SK-N-SH (cell line): ENCODE data around the gene TSHZ2. TPM values are rescaled to one million over a fixed set of nuclear protein-coding genes. Genes with fewer than 3 reads are reported as not detected.
"Not testable (repeated sequence)": the region's sequence is repeated elsewhere in the genome, so short reads cannot be mapped to it uniquely, and the experiment has no call there.

ENCODE experiments used
- CTCF ChIA-PET: fragments of 300-600, 350-600 bp; formaldehyde crosslinking; extraction: SDS; loops from one replicate; lab custom pipeline; 2021; lab: Yijun Ruan, JAX
- POLR2A ChIA-PET: fragments of 350-600 bp; sonication (Branson Sonifier 250); formaldehyde crosslinking; extraction: SDS; loops from one replicate; lab custom pipeline; 2020; ENCODE audit warnings: antibody characterized with exemption, inconsistent platforms; lab: Yijun Ruan, JAX
- DNase-seq: peaks from one replicate; pipeline ENCODE4 v3.0.0; 2012
- H2AFZ ChIP-seq: fragments of 200-600 bp; sonication (generic); 2 replicates; pipeline ENCODE4 v1.8.1; 2016; ENCODE audit warnings: antibody characterized with exemption, mild to moderate bottlenecking, low read depth
- H3F3A ChIP-seq: fragments of 200-600 bp; sonication (generic); replicated peaks from 2 replicates; pipeline ENCODE3; 2016; ENCODE audit warnings: antibody characterized with exemption, mild to moderate bottlenecking; ENCODE audit not compliant: insufficient read depth
- H3K27ac ChIP-seq, 2 experiments: fragments of 200-500 bp in 1 of 2; fragments of 200-600 bp in 1 of 2; sonication (Bioruptor generic) in 1 of 2; sonication (generic), shearing (Covaris generic) in 1 of 2; 2 replicates each; pipeline versions ENCODE4 v1.5.1 to v1.6.1; 2014 to 2016; ENCODE audit warnings: low read depth in 2 of 2, inconsistent platforms in 1 of 2, low read length in 1 of 2, mild to moderate bottlenecking in 1 of 2, mixed read lengths in 1 of 2
- H3K27me3 ChIP-seq: fragments of 200-600 bp; sonication (generic), shearing (Covaris generic); 2 replicates; pipeline ENCODE4 v1.6.1; 2016; ENCODE audit warnings: mixed run types; ENCODE audit not compliant: insufficient read depth
- H3K36me3 ChIP-seq, 2 experiments: fragments of 200-500 bp in 1 of 2; fragments of 200-600 bp in 1 of 2; sonication (Bioruptor generic) in 1 of 2; sonication (generic) in 1 of 2; replicated peaks in 1 of 2; 2 replicates each; pipeline versions ENCODE3 to v1.5.1; 2014 to 2016; ENCODE audit warnings: low read length in 1 of 2, mild to moderate bottlenecking in 1 of 2; ENCODE audit not compliant: insufficient read depth in 2 of 2, control insufficient read depth in 1 of 2
- H3K4me1 ChIP-seq, 2 experiments: fragments of 200-500 bp in 1 of 2; fragments of 200-600 bp in 1 of 2; sonication (Bioruptor generic) in 1 of 2; sonication (generic), shearing (Covaris generic) in 1 of 2; 2 replicates each; pipeline versions ENCODE4 v1.5.1 to v1.6.1; 2014 to 2016; ENCODE audit warnings: low read depth in 1 of 2, low read length in 1 of 2, mixed run types in 1 of 2; ENCODE audit not compliant: insufficient read depth in 2 of 2, control insufficient read depth in 1 of 2
- H3K4me2 ChIP-seq: fragments of 200-600 bp; sonication (generic), shearing (Covaris generic); 2 replicates; pipeline ENCODE4 v1.6.1; 2017; ENCODE audit warnings: mixed run types
- H3K4me3 ChIP-seq, 2 experiments: fragments of 200-500 bp in 1 of 2; fragments of 200-600 bp in 1 of 2; sonication (Bioruptor generic) in 1 of 2; sonication (generic), shearing (Covaris generic) in 1 of 2; 2 replicates each; pipeline versions ENCODE4 v1.5.1 to v1.8.1; 2014 to 2016; ENCODE audit warnings: low read depth in 2 of 2, inconsistent platforms in 1 of 2, low read length in 1 of 2, mild to moderate bottlenecking in 1 of 2, mixed read lengths in 1 of 2, moderate library complexity in 1 of 2
- H3K79me2 ChIP-seq: fragments of 200-600 bp; sonication (generic); 2 replicates; pipeline ENCODE4 v1.8.1; 2017; ENCODE audit warnings: mild to moderate bottlenecking; ENCODE audit not compliant: insufficient read depth
- H3K9ac ChIP-seq: fragments of 200-600 bp; sonication (generic); 2 replicates; pipeline ENCODE4 v1.6.1; 2017; ENCODE audit warnings: mixed run types
- H3K9me2 ChIP-seq: fragments of 200-600 bp; sonication (generic); 2 replicates; pipeline ENCODE4 v1.6.1; 2017; ENCODE audit warnings: mixed run types
- H3K9me3 ChIP-seq: fragments of 200-600 bp; sonication (generic); 2 replicates; pipeline ENCODE4 v1.6.1; 2017; ENCODE audit warnings: mixed run types, mild to moderate bottlenecking, moderate library complexity
- H4K20me1 ChIP-seq: fragments of 200-600 bp; sonication (generic); 2 replicates; pipeline ENCODE4 v1.6.1; 2017; ENCODE audit warnings: mild to moderate bottlenecking, mixed run types; ENCODE audit not compliant: insufficient read depth
- ELF1 ChIP-seq: IDR thresholded peaks from 2 replicates; pipeline ENCODE4 v1.4.0; 2012
- EP300 ChIP-seq, 2 experiments: IDR thresholded peaks; 2 replicates each; pipeline versions ENCODE4 v1.4.0 to v1.6.1; 2012; ENCODE audit warnings: borderline replicate concordance in 1 of 2, low read depth in 1 of 2, low read length in 1 of 2
- FOSL2 ChIP-seq: IDR thresholded peaks from 2 replicates; pipeline ENCODE4 v1.4.0; 2012; ENCODE audit warnings: low read depth, mild to moderate bottlenecking, moderate library complexity, borderline replicate concordance
- FOXM1 ChIP-seq: IDR thresholded peaks from 2 replicates; pipeline ENCODE4 v1.4.0; 2012; ENCODE audit warnings: low read depth, mild to moderate bottlenecking
- GATA2 ChIP-seq: sonication (generic); formaldehyde crosslinking; IDR thresholded peaks from 2 replicates; pipeline ENCODE4 v1.5.0; 2020; ENCODE audit warnings: mild to moderate bottlenecking, missing genetic modification reagents
- JUND ChIP-seq: IDR thresholded peaks from 2 replicates; pipeline ENCODE4 v1.4.0; 2012
- MXI1 ChIP-seq: IDR thresholded peaks from 2 replicates; pipeline ENCODE4 v1.6.1; 2012; ENCODE audit warnings: mild to moderate bottlenecking, low read depth, low read length, improper control_type of control experiment
- RAD21 ChIP-seq: IDR thresholded peaks from 2 replicates; pipeline ENCODE4 v1.6.1; 2012; ENCODE audit warnings: mild to moderate bottlenecking, low read length
- TAF1 ChIP-seq: IDR thresholded peaks from 2 replicates; pipeline ENCODE4 v1.6.1; 2012; ENCODE audit warnings: low read depth, mild to moderate bottlenecking, low read length, moderate library complexity, borderline replicate concordance
- WGBS: methylation state at CpG from one replicate; pipeline ENCODE4 v1.1.6; 2017; ENCODE audit warnings: low lambda C conversion rate; 5-methylcytosine and 5-hydroxymethylcytosine counted together
- polyA plus RNA-seq, 3 experiments: library from polyadenylated mRNA; depleted of rRNA; stranded (reverse); fragments of >200 nt; gene quantifications; 2 replicates each; pipeline ENCODE4 v1.2.3, GENCODE V29; 2012
- TF ChIP-seq, protein P1 (sequence below): fragments of 150-350 bp; IDR thresholded peaks from 2 replicates; pipeline ENCODE4 v1.6.1; 2017; ENCODE audit warnings: antibody characterized with exemption, low read length, low read depth, borderline replicate concordance
- TF ChIP-seq, protein P2 (sequence below): IDR thresholded peaks from 2 replicates; pipeline ENCODE4; 2012
- TF ChIP-seq, protein P3 (sequence below): fragments of 200-600 bp; sonication (generic); IDR thresholded peaks from 2 replicates; pipeline ENCODE4 v1.6.1; 2017; ENCODE audit warnings: antibody characterized with exemption, mild to moderate bottlenecking, moderate library complexity
- TF ChIP-seq, protein P4 (sequence below): IDR thresholded peaks from 2 replicates; pipeline ENCODE4 v1.4.0; 2012; ENCODE audit warnings: low read depth, borderline replicate concordance
- TF ChIP-seq, protein P5 (sequence below): fragments of 150-350 bp; IDR thresholded peaks from 2 replicates; pipeline ENCODE4 v1.6.1; 2016; ENCODE audit warnings: mild to moderate bottlenecking, low read depth, low read length

TSHZ2 gene
- polyA plus RNA-seq, 1 of the 3 experiments (the other 2 are of a cell fraction): 0.13 TPM

DNA sequence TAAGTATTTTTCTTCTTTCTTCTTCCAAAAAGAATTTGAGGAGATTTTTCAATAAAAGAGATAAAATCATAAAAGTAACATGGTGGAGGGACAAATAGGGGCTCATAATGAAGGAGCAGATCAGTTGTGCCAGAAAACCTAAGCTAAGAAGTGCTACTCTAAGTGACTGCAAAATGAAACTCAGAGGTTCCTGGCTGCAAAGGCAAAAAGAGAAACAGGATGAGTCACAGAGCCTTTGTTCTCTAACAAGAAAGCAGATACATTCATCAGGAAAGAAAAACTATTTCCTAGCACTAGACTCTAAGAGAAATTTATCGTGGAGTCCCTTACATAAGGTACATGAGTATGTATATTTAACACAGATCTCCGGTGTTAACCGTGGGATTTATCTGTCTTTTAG lies 49.8 kb downstream of the TSHZ2 start:
- no peak overlapping the region for H3K4me3 ChIP-seq
- WGBS: 54% methylated on average over 3 of the region's 3 CpGs
- H3K9me2 ChIP-seq: no peaks in the 10 kb centered on the region
- no peak overlapping the region for H3K9ac ChIP-seq
- H3K36me3 ChIP-seq: no peaks in the 10 kb centered on the region
- H3K9me3 ChIP-seq: no peaks in the 10 kb centered on the region
- H3K27me3 ChIP-seq: no peaks in the 10 kb centered on the region
- H2AFZ ChIP-seq: no peak overlapping the region
- H3K4me2 ChIP-seq: no peak overlapping the region
- TF ChIP-seq, protein P1, sequence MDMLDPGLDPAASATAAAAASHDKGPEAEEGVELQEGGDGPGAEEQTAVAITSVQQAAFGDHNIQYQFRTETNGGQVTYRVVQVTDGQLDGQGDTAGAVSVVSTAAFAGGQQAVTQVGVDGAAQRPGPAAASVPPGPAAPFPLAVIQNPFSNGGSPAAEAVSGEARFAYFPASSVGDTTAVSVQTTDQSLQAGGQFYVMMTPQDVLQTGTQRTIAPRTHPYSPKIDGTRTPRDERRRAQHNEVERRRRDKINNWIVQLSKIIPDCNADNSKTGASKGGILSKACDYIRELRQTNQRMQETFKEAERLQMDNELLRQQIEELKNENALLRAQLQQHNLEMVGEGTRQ: no peak
- TF ChIP-seq EP300 (IDR thresholded peaks at IDR 0.05; ENCODE audit: borderline replicate concordance in 1 of 2, low read depth in 1 of 2, low read length in 1 of 2) (no peak), FOSL2 (no peak), TAF1 (no peak), FOXM1 (no peak), JUND (no peak), GATA2 (CRISPR knock-in tag) (no peak)
- TF ChIP-seq, protein P2, sequence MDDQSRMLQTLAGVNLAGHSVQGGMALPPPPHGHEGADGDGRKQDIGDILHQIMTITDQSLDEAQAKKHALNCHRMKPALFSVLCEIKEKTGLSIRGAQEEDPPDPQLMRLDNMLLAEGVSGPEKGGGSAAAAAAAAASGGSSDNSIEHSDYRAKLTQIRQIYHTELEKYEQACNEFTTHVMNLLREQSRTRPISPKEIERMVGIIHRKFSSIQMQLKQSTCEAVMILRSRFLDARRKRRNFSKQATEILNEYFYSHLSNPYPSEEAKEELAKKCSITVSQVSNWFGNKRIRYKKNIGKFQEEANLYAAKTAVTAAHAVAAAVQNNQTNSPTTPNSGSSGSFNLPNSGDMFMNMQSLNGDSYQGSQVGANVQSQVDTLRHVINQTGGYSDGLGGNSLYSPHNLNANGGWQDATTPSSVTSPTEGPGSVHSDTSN: no peak
- TF ChIP-seq, protein P3, sequence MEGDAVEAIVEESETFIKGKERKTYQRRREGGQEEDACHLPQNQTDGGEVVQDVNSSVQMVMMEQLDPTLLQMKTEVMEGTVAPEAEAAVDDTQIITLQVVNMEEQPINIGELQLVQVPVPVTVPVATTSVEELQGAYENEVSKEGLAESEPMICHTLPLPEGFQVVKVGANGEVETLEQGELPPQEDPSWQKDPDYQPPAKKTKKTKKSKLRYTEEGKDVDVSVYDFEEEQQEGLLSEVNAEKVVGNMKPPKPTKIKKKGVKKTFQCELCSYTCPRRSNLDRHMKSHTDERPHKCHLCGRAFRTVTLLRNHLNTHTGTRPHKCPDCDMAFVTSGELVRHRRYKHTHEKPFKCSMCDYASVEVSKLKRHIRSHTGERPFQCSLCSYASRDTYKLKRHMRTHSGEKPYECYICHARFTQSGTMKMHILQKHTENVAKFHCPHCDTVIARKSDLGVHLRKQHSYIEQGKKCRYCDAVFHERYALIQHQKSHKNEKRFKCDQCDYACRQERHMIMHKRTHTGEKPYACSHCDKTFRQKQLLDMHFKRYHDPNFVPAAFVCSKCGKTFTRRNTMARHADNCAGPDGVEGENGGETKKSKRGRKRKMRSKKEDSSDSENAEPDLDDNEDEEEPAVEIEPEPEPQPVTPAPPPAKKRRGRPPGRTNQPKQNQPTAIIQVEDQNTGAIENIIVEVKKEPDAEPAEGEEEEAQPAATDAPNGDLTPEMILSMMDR: no peak
- no peaks in the 10 kb centered on the region for H3K79me2 ChIP-seq
- DNase-seq: no peak
- ChIA-PET CTCF (no interaction called here), POLR2A (interaction anchor here (0.6 kb wide), 1 partner anchor 58 kb away, joined by 3 read pairs; no protein-coding TSS in a partner anchor)
- no peak overlapping the region for H3K27ac ChIP-seq
- no peaks in the 10 kb centered on the region for H4K20me1 ChIP-seq
- peaks cover 0 to 2% of the 10 kb centered on the region in 2 experiments; a peak in 2 of 4 replicates for H3K4me1 ChIP-seq
- H3F3A ChIP-seq: no peaks in the 10 kb centered on the region

DNA sequence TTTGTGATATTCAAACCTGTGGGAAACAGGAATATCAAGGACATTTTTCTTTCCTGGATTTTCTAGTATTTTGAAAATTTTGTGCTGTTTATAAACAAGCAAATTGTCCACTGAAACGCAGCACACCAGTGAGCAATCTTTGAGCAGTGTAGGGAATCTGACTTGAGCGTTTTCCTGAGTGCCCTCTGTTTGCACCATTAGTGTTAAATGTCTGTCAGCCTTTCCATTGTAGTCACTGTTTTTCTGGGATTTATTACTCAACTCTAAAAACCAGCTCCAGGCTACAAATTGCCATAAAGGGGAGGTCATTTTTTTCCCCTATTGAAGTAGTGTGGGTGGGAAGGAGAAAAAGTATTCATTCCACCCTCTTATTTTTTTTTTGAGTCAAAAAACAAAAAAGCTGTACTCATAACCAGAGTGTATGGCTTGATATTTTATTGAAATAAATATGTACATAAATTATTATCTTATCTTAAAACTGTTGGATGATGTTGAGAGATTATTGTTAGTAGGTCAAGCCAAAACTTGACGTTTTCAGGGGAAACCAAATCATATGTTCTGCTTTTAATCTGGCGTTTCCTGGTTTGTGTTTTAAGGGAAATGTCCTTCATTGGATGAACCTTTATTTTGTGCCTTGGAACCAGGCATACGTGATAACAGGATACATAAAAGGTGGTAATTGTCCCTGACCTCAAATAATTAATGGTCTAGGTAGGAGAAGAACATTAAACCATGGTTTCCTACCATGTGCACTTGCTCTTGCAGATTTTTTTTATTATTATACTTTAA lies 51.8 kb downstream of the TSHZ2 start:
- DNase-seq: no peak
- Histone ChIP-seq H3F3A (no peaks in the 10 kb centered on the region), H3K9me2 (no peaks in the 10 kb centered on the region), H3K36me3 (no peaks in the 10 kb centered on the region), H3K9me3 (no peaks in the 10 kb centered on the region), H3K27me3 (no peaks in the 10 kb centered on the region), H3K27ac (peak overlapping the region in 1 of 2 experiments; percentile 65; a peak in 2 of 4 replicates), H3K9ac (no peak overlapping the region), H2AFZ (no peak overlapping the region), H3K79me2 (no peaks in the 10 kb centered on the region), H3K4me1 (no peaks in the 10 kb centered on the region; a peak in 1 of 4 replicates), H3K4me3 (no peak overlapping the region), H4K20me1 (no peaks in the 10 kb centered on the region), H3K4me2 (no peak overlapping the region)
- 31% methylated on average over 5 of the region's 5 CpGs for whole genome bisulfite sequencing
- ChIA-PET POLR2A (no interaction called here), CTCF (no interaction called here)
- TF ChIP-seq, protein P4, sequence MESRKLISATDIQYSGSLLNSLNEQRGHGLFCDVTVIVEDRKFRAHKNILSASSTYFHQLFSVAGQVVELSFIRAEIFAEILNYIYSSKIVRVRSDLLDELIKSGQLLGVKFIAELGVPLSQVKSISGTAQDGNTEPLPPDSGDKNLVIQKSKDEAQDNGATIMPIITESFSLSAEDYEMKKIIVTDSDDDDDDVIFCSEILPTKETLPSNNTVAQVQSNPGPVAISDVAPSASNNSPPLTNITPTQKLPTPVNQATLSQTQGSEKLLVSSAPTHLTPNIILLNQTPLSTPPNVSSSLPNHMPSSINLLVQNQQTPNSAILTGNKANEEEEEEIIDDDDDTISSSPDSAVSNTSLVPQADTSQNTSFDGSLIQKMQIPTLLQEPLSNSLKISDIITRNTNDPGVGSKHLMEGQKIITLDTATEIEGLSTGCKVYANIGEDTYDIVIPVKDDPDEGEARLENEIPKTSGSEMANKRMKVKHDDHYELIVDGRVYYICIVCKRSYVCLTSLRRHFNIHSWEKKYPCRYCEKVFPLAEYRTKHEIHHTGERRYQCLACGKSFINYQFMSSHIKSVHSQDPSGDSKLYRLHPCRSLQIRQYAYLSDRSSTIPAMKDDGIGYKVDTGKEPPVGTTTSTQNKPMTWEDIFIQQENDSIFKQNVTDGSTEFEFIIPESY: no peak
- TF ChIP-seq, protein P5, sequence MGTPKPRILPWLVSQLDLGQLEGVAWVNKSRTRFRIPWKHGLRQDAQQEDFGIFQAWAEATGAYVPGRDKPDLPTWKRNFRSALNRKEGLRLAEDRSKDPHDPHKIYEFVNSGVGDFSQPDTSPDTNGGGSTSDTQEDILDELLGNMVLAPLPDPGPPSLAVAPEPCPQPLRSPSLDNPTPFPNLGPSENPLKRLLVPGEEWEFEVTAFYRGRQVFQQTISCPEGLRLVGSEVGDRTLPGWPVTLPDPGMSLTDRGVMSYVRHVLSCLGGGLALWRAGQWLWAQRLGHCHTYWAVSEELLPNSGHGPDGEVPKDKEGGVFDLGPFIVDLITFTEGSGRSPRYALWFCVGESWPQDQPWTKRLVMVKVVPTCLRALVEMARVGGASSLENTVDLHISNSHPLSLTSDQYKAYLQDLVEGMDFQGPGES: no peak
- TF ChIP-seq MXI1 (0 out of 2 replicates have a peak, but pooled peaks have one; percentile 14), EP300 (IDR thresholded peaks at IDR 0.05; ENCODE audit: borderline replicate concordance in 1 of 2, low read depth in 1 of 2, low read length in 1 of 2) (peak in 1 of 2 experiments; percentile 40; a peak in 1 of 4 replicates), RAD21 (peak; percentile 19; the same call in 1 of the 2 replicates), ELF1 (no peak)

DNA sequence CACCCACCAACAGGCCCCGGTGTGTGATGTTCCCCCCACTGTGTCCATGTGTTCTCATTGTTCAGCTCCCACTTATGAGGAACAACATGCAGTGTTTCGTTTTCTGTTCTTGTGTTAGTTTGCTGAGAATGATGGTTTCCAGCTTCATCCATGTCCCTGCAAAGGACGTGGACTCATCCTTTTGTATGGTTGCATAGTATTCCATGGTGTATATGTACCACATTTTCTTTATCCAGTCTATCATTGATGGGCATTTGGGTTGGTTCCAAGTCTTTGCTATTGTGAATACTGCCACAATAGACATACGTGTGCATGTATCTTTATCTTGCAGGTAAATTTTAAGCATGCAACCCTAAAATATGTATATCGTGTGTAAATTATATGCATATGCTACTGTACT lies 52.5 kb downstream of the TSHZ2 start:
- H2AFZ ChIP-seq, POLR2A ChIA-PET, H3K79me2 ChIP-seq, DNase-seq, H3F3A ChIP-seq, H4K20me1 ChIP-seq, H3K9me3 ChIP-seq, H3K36me3 ChIP-seq, H3K9ac ChIP-seq, CTCF ChIA-PET, H3K4me3 ChIP-seq, H3K27me3 ChIP-seq, H3K4me2 ChIP-seq, H3K9me2 ChIP-seq, H3K4me1 ChIP-seq, H3K27ac ChIP-seq: not testable (repeated sequence)
- WGBS: 57% methylated on average over 5 of the region's 5 CpGs
